NCI-H446 (cell line): ENCODE measurements around the gene SATB2.

Experiments
- DNase-seq, 2 experiments: peaks; one replicate each; lab custom pipeline; 2025; lab: John Stamatoyannopoulos, UW

The SATB2 gene

DNA sequence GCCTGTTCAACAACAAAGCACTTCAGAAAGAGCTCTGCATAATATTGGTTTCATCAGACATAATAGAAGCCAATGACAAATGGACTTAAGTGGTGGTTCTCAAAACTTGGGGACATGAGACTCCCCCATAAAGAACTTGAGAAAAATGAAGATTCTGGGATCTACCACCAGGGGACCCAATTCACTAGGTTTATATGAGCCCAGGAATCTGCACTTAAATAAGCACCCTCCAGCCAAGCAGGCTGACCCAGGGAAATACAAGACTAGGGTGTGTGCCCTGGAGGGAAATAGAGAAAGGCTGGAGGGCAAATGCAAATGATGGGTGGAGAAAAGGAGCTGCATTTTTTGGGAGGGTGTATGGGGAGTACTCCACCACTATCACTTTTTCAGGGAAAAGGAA lies 52.5 kb downstream of the SATB2 start:
- DNase-seq = no peak

DNA sequence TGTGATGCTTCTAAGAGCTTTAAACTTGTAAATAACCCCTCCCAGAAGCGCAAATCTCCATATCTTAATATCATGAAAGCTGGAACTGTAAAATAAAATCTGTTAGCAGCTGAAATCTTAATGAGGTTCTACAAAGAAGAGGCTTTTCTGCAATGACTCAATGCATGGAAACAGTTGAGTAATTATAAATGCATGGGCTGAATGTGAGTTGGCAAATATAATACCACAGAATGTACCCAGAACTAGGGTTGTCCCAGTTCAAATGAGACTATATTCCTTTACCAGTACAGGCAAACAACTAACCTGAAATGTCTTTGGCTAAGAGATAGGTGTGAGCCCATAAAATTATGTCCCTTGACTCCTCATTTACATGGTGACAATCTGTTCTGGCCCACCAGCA lies 52.9 kb downstream of the SATB2 start:
- no peak for DNase-seq

DNA sequence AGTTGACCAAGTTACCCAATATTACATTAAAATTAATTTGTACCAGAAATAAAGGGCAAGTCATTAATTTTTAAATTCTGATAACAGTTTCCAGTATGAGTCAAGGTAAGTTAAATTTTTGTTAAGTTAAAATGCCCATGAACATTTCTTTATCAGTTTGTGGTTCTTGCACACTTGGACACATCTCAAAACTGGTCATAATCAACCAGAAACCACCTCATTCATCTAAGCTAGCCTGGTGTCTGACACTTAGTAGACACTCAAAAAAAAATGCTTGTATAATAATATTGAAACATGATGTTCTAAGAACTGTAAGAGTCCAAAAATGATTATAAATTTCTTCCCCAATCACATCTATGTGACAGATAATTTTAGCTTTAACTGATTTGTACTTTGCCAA lies 62.4 kb downstream of the SATB2 start:
- DNase-seq = no peak

DNA sequence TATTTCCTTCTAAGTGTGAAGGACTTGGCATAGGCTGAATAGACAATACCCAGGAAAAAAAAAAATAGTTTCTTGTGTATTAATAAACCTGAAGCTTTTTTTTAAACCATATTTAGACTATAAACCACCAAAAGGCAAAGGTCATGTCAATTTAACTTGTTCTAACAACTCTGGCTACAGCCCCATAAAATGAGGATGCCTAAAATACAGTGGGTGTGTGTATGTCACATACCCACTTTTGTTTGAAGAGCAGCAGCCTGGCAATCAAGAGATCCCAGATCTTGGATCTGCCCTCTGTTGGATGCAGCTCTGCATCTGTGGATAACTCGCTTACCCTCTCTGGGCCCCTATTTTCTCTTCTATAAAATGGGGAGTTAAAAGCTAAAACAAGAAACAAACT lies 65.4 kb downstream of the SATB2 start:
- DNase-seq = no peak

DNA sequence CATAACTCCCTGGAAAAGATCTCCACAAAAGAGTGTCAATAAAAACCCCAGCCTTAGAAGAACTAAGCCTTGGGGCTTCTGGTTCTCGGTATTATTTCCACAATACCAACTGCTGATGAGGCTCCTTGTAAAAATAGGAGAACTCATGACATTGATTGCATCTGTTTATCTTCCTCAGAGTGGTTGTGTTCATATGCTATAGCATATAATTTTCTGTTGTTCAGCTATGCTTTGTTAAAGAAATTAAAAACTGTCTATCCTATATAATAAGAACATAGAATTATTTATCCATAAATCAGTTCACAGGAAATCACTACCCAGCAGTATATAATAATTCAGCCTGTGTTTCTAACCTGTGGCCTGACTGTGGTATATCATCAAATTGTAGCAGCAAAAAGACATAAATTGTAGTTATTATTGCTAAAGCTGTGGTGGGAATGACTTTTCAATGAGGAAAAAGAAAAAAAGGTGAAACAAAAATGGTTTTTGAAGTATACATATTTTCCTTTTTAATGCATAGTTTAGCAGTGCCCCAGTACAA lies 68.9 kb downstream of the SATB2 start:
- no peak for DNase-seq

DNA sequence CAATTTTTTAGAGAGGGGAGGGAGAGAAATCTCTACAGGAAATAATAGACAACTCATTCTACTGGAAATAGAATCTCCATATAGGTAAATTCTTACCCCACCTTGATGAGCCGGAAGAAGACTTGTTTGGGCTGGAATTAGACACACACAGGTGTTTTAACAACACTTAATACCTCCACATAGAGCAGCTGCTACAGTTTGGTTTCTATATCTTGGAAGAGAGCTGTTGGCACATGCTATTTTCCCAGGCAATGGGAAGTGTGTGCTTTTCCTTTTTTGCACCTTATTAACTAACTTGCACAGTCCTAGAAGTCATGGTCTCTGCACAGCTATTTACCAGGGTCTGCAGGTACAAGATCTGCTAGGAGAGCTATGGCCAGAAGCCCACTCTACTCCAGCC lies 73.7 kb downstream of the SATB2 start:
- no peak for DNase-seq

DNA sequence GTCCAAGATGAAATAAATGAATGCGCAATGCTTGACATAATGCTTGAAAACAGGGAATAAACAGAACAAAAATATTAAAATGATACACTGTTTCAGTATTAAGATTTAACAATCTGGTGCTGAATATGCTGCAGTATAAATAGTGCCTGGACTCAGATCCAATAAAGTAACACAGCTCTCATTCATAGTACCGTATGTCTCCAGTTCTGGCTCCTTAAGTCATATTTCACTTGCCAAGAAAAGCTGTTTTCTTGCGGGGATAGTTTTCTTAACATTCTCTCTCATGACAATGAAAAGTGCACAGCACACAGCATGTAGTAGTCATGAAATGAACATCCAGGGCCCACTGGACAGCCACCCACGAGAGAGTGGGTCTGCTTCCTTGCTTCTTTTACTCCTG lies 74.7 kb downstream of the SATB2 start:
- no peak for DNase-seq

DNA sequence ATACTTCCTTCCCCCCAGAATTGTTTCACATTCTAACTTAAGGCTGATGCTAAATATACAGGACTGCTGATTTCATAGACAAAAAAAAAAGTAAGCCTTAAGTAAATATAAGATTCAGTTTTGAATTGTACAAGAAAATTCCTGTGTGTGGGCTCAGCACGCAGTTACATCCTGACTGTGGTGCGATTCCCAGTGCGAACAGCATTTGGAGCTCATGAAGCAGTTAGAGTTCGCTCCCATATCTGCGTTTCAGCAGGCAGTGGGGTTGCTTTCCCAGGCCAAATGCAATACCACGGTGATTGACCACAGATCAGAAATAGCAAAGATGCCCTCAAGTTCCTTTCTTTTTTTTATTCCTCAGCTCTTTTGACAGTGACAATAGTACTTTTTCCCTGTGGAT lies 75.6 kb downstream of the SATB2 start:
- no peak for DNase-seq

DNA sequence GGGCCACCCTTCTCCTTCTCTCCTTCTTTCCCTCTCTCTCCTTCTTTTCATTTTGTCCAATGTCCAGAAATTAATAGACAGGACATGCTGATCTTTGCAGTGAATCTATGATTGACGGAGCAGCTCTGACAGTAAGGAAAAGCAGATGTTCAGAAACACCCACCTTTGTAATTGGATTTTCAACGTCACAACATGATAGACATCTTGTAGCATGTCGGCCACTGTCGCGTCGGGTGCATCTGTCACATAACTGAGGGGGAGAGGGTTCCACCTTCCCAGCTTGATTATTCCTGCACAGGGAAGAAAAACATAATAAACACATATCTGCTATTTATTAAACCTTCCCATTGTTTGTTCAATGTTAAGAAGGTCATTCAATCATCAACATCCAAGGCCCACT lies 76.2 kb downstream of the SATB2 start:
- DNase-seq = no peak

DNA sequence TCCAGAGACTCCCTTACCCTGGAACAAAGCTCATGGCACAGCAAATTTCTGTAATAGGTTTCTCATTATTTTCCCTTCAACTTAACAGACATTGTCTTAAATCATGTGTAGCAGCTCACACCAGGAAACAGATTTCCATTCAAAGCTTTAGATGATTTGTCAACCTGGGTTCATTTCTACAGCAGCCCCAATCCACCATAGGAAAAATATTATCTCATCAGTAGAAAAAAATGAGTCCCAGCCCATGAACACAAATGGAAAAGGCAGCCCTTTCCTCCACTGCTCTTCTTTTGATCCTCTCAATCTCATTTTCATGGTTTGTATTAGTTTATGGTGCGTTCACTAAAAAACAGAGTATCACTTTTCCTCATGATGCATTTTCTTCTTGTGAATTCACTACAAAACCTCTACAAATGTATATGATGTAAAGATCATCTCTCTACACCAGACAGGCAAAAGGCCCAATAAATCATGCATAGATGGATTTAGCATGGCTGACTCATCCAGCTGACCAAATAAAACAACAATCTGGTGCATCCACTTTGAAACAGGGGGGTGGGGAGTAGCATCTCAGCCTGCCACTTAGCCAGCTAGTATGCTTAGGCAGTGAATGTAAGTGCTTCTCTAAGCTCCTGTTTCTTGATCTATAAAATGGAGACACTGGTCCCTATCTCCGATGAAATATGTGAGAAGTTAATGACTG lies 78.6 kb downstream of the SATB2 start:
- DNase-seq = no peak

DNA sequence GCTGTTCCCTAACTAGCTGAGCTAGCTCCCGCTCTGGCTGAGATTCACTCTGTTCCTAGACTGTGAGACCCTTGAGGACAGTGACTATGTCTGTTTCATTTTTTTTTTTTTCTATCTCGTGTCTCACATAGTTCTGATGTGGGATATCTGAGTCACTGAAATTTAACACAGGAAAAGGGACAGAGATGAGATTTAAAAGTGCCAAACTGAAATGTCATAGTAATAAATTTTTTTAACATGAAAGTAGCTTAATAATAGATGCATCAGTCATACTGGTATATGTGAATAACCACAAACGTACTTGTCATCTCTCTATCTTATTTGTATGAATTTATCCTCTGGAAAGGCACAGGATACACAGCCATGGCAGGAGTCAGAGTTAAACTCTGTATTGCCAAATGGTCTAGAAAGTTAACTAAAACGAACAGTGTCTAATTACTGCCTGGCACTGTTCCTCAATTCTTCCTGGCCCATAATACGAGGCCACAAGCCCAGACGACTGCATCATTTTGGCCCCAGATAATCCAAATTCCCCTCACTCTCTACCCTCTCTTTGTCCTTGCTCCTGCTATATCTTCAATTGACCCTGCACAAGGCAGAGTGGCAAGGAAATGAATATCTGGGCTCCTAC lies 87.5 kb downstream of the SATB2 start:
- DNase-seq = peak in 1 of 2 experiments; percentile 27

DNA sequence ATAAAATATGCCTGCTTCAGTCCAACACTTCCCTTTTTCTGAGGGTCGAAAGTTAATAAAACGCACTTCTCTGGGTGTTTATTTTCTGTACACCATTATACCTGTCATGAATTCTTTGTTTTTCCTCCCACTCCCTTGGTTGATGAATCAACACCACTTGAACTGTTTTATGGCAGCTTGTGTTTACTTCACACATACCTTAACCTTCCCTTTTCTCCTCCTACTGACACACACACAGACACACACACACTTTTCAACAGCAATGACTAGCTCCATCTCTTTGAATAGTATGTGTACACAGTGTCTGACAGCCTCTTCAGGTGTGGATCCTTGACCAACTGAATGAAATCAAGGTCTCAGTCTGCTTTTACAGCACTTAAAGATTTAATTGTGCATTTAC lies 91.3 kb downstream of the SATB2 start:
- no peak for DNase-seq

DNA sequence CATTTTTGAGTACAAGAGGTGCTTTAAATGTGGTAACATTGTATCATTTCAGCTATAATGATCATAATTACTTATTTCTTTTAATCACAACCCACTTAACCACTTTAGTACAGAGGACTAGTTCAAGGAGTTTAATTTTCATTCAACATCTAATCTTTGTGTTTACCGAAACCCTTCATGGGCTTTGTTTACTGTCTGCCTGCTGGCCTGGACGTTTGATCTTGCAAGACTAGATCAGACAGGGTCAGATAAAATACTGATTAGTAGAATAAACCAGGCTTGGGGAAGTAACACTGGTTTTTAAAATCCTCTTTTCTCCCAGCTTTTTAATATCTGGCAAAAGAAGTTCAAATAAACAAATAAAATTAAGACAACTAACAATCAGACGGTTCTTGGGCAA lies 93.6 kb downstream of the SATB2 start:
- no peak for DNase-seq

DNA sequence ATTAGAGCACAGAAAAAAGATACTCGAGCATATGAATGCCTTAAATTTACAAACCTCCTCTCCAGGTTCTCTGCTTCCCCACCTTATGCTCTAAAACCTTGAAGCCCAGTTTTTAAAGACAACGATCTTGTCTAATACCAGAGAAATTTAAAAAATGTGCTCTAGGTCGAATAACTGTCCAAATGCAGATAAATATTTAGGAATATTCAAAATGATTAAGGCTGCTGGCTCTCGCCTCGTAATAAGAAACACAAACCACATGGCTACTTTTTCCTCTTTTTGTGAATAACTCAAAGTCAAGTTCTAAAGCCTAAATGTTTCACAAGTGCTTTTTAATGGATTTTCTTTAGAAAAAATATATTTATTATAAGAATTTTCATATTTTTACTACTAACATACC lies 101.3 kb downstream of the SATB2 start:
- no peak for DNase-seq

DNA sequence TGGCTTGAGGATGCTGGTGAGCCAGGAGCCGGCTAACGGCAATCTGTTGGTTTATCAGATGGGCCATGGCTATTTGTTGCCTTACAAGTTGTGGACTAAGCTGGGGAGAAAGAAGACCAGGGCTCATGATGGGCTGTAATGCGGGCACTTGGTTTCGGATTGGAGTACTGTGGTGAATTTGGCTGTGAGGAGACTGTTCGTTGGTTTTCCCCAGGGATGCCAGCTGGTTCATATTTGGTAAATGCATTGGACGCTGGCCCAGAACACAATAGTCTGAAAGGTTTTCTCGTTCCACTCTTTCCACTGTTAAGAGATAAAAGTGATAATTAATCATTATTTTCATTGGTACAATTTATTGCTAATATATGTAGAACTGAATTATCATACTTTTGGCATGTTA lies 108.9 kb downstream of the SATB2 start:
- DNase-seq = peak; percentile 6 to 53

DNA sequence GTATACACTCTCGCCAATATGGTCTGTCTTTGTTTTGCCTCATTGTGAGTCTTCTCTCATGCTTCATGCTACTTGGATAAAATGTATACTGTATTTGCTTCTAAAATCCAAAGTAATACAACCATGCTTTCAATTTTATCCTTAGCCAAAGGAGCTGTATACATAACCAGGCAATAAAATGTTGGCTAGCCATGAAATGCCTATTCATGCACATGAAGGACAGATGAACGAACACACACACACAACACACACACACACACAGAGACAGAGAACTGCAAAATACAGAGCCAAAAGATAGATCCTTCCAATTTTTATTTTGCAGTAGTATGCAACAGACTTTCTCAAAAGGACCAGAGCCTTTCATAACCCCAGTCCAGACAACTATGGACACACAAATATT lies 113.7 kb downstream of the SATB2 start:
- peak; percentile 8 to 52 for DNase-seq

DNA sequence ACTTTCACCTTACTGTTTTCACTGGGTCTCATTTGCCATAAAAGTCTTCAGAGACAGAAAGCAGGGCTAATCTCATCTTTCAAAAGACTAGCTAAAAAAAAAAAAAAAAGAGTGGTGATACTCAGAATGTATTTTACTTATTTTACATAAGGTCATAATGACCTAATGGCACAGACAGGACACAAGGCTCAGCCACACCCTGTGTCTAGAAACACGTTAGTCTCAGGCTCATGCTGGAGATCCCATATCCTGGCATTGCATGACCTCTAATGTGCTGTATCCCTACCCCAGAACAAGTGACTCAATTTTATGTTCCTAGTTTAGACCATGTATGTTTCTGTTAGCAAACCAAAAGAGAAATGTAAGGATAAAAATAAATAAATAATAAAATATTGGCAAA lies 115.4 kb downstream of the SATB2 start:
- DNase-seq = no peak

DNA sequence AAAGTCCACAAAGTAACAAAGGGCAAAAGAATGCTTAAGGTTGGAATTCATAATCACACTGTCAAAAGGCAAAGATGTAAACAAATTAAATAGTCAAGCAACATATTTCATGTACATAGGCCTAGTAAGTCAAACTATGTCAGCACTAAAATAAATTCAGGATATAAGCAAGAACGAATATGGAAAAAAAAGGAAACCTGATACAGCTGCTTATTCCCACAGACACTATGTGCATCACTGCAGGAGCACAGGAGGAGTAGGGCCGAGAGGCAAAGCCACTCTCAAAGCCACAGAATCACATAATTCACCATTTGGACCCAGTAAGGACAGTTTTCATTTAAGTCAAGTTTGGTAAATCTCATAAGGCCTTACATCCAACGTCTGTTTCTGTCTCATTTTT lies 116.6 kb downstream of the SATB2 start:
- DNase-seq = no peak

DNA sequence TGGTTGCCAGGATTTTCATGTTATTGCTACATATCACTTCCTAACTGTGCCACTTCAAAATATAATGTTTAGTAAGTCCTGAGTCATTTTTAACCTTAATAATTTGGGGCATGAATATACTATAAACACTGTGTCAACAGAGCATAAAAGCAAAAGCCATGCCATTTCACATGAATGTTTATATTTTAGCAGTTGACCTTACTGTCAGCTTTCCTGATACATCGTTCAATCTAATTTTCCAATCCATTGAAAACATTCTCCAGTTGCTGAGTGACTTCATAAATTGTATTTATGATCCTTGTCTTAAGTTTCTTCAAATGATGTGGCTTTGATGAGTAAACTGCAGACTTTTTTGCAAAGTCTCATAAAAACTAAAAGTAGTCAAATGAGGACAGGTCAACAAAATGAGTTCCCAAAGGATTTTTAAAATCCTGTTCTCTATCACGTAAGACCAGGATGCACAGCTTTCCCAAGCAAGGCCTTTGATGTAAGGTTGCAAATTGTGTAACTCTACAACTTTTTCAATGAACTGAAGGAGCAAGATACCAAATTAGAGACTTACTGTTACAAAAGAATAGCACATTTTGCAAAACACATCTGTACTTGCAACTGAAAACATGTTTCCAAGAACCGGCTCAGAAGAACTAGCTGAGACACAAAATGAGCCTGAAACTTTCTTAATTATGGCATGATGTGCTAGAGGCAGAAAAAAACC lies 117.7 kb downstream of the SATB2 start:
- no peak for DNase-seq

DNA sequence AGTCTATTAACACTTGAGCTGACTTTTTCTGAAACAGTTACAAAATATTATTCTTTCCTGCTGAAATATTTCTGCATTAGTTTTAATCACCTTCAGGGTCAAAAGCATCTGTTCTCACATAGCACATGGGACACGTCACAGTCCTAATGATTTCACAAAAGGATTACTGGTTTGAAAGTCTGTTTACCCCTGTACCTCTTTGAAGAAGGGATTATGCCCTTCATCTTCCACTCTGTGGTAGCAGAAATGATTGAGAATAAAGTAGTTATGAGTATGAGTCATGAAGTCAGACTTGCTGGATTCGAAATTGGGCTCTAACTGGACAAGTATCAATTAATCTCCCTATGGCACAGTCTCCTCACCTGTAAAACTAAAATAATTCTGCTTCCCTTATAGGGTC lies 121.2 kb downstream of the SATB2 start:
- no peak for DNase-seq

DNA sequence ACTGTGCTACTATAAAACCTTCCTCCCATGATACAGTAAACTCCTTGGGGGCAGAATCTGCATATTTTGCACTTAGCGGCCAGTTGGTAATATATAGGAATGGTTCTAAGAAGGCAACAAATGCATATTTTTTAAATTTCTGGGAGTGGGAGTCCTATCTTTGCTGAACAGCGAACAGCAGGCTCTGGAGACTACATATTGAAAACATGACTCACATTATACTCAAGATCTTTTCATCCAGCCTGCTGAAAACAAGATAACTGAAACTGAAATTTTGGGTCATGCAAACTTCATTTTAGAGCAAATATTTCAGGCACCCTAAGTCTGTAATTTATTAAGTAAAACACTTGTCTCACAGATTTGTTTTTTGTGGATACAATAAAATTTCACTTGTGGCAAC lies 122.2 kb downstream of the SATB2 start:
- no peak for DNase-seq

DNA sequence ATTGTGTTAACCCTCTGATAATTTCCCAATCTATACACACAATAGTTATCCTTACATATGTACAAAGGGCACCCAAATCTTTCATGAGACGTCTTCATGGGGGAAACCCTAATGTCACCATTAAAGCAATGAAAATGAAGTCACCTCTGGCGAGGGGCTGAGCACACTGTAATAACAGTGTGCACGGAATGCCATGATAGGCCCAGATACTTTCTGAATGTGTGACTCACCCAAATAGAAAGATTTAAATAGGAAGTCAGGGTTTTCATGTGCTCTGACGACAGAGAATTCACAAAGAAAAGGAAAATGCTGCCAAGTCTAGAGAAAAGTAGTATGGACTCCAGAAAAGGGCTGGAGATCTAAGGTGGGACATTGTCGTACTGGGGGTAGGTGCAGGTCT lies 128.3 kb downstream of the SATB2 start:
- no peak for DNase-seq

DNA sequence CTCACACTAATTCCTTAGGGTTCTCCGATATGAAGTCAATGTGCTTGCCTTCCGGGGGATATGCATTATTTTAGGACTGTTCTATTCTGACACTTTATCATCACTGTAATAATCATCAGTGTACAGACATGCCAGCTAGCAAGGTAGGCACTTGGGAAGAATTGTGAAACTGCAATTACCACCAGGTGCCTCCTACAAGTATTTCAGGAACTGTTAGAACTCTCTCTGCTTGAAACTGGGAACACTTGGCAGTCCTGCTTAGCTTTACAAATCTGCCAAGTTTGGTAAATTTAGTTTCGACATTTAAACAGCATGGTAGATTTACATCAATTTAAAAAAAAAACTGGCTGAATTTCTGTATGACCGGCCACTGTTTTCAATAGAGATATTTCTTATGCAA lies 128.7 kb downstream of the SATB2 start:
- DNase-seq = no peak
